HepG2 (cell line): ENCODE results near the gene UBAC2. TPM values are rescaled to one million over a fixed set of nuclear protein-coding genes. Genes with fewer than 3 reads are reported as not detected.

Experiments
- ATAC-seq: fragments of 200-7000 bp; cut with Tn5 transposase; 3 replicates; pipeline ENCODE4 v1.9.1; 2020; ENCODE audit warnings: mild to moderate bottlenecking, moderate library complexity
- BruUV-seq: library from RNA; stranded (reverse); fragments of 400-500 nt; replicated peaks from 2 replicates; lab custom pipeline; 2021; lab: Mats Ljungman, UMichigan
- CTCF ChIA-PET: fragments of 300-600 bp; formaldehyde crosslinking; extraction: SDS; loops from one replicate; lab custom pipeline; 2021; ENCODE audit warnings: low total read pairs, inconsistent platforms, low intra/inter-chr PET ratio; lab: Yijun Ruan, JAX
- POLR2A ChIA-PET: fragments of 350-600 bp; sonication (Branson Sonifier 250); formaldehyde crosslinking; loops from one replicate; lab custom pipeline; 2020; ENCODE audit warnings: antibody characterized with exemption, inconsistent platforms; lab: Yijun Ruan, JAX
- DNase-seq: peaks from one replicate; pipeline ENCODE4 v3.0.0-alpha.2; 2015; ENCODE audit warnings: low spot score
- FAIRE-seq: peaks from 3 replicates; lab custom pipeline; 2011; peaks lifted over from hg19 to GRCh38; lab: Jason Lieb, UNC
- H2AFZ ChIP-seq: one replicate; pipeline ENCODE4 v1.6.1; 2011; ENCODE audit warnings: low read length, inconsistent platforms
- H3K27ac ChIP-seq: fragments of 300-600 bp; 3 replicates; pipeline ENCODE4 v1.8.0; 2011; ENCODE audit warnings: mixed run types, mild to moderate bottlenecking, mixed read lengths, low read length, inconsistent platforms; ENCODE audit not compliant: insufficient read depth; ENCODE audit errors: extremely low read length
- H3K27me3 ChIP-seq, 2 experiments: fragments of 200-600 bp in 1 of 2; 2 replicates in 1 of 2; 3 replicates in 1 of 2; pipeline versions ENCODE4 v1.6.0 to v1.8.0; 2011; ENCODE audit warnings: low read length in 2 of 2, mild to moderate bottlenecking in 2 of 2, moderate library complexity in 2 of 2, inconsistent platforms in 1 of 2; ENCODE audit not compliant: insufficient read depth in 2 of 2, control insufficient read depth in 1 of 2
- H3K36me3 ChIP-seq, 2 experiments: fragments of 200-600 bp in 1 of 2; replicated peaks in 1 of 2; 2 replicates in 1 of 2; 3 replicates in 1 of 2; pipeline versions ENCODE4 v1.5.1 to v1.8.0; 2011; ENCODE audit warnings: low read length in 2 of 2, inconsistent platforms in 1 of 2; ENCODE audit not compliant: insufficient read depth in 2 of 2, control insufficient read depth in 1 of 2
- H3K4me1 ChIP-seq: 2 replicates; pipeline ENCODE4 v1.5.1; 2012; ENCODE audit warnings: low read length, inconsistent platforms; ENCODE audit not compliant: insufficient read depth
- H3K4me2 ChIP-seq: 2 replicates; pipeline ENCODE4 v1.6.0; 2011; ENCODE audit warnings: low read depth, low read length, inconsistent platforms
- H3K4me3 ChIP-seq, 3 experiments: fragments of 200-600 bp in 1 of 3; sonication (generic), shearing (Covaris generic) in 1 of 3; replicated peaks in 1 of 3; 2 replicates each; pipeline ENCODE4 v1.5.1; 2011 to 2016; ENCODE audit warnings: low read length in 3 of 3, inconsistent platforms in 2 of 3, low read depth in 2 of 3, mild to moderate bottlenecking in 2 of 3, control low read depth in 1 of 3, mixed read lengths in 1 of 3; ENCODE audit not compliant: insufficient read depth in 1 of 3
- H3K79me2 ChIP-seq: one replicate; pipeline ENCODE4 v1.6.1; 2011; ENCODE audit warnings: low read length, inconsistent platforms; ENCODE audit not compliant: insufficient read depth
- H3K9ac ChIP-seq: 2 replicates; pipeline ENCODE4 v1.6.0; 2011; ENCODE audit warnings: mild to moderate bottlenecking, low read depth, low read length, inconsistent platforms; ENCODE audit not compliant: insufficient read depth
- H3K9me3 ChIP-seq: 2 replicates; pipeline ENCODE4 v1.5.1; 2012; ENCODE audit warnings: mild to moderate bottlenecking, low read length
- H4K20me1 ChIP-seq: 2 replicates; pipeline ENCODE4 v1.6.0; 2011; ENCODE audit warnings: inconsistent platforms, mild to moderate bottlenecking, low read length, moderate library complexity; ENCODE audit not compliant: insufficient read depth
- CBX1 ChIP-seq: IDR thresholded peaks from one replicate; pipeline ENCODE4 v1.6.1; 2016; ENCODE audit warnings: antibody characterized with exemption, low read depth
- CHCHD3 ChIP-seq: sonication (generic); formaldehyde crosslinking; IDR thresholded peaks from 2 replicates; pipeline ENCODE4 v1.8.0; 2022; ENCODE audit warnings: mild to moderate bottlenecking, missing genetic modification reagents, moderate library complexity
- DR1 ChIP-seq: sonication (generic); formaldehyde crosslinking; IDR thresholded peaks from 2 replicates; pipeline ENCODE4 v1.8.0; 2021; ENCODE audit warnings: mild to moderate bottlenecking, missing genetic modification reagents, inconsistent platforms
- ELF4 ChIP-seq: sonication (generic); formaldehyde crosslinking; IDR thresholded peaks from 2 replicates; pipeline ENCODE4 v1.5.0; 2020; ENCODE audit warnings: missing genetic modification reagents, mild to moderate bottlenecking, moderate library complexity, borderline replicate concordance
- ETV5 ChIP-seq: IDR thresholded peaks from 2 replicates; pipeline ENCODE4 v1.6.1; 2018; ENCODE audit warnings: missing biosample characterization, missing genetic modification reagents, inconsistent platforms, borderline replicate concordance
- MIER2 ChIP-seq: IDR thresholded peaks from 2 replicates; pipeline ENCODE4 v1.6.1; 2016; ENCODE audit warnings: missing biosample characterization, missing genetic modification reagents
- NFKB2 ChIP-seq: sonication (generic); formaldehyde crosslinking; IDR thresholded peaks from 2 replicates; pipeline ENCODE4 v1.4.0; 2020; ENCODE audit warnings: missing genetic modification reagents, borderline replicate concordance
- RARG ChIP-seq: sonication (generic); formaldehyde crosslinking; IDR thresholded peaks from 2 replicates; pipeline ENCODE4 v1.4.0; 2020; ENCODE audit warnings: low read depth, mild to moderate bottlenecking, missing genetic modification reagents
- SAFB2 ChIP-seq: sonication (generic); formaldehyde crosslinking; IDR thresholded peaks from 2 replicates; pipeline ENCODE4 v1.5.1; 2020; ENCODE audit warnings: missing genetic modification reagents, low read depth, mild to moderate bottlenecking, borderline replicate concordance
- SCMH1 ChIP-seq: sonication (generic); formaldehyde crosslinking; IDR thresholded peaks from 2 replicates; pipeline ENCODE4 v1.9.0; 2021; ENCODE audit warnings: missing genetic modification reagents, mild to moderate bottlenecking, borderline replicate concordance
- TSC22D2 ChIP-seq: sonication (generic); formaldehyde crosslinking; IDR thresholded peaks from 2 replicates; pipeline ENCODE4 v1.5.1; 2020; ENCODE audit warnings: missing genetic modification reagents, mild to moderate bottlenecking, borderline replicate concordance
- U2AF1 ChIP-seq: fragments of 200-400 bp; formaldehyde crosslinking; optimal IDR thresholded peaks from 2 replicates; pipeline ENCODE3; 2017; ENCODE audit warnings: mild to moderate bottlenecking, low read depth, low read length
- ZBTB7B ChIP-seq: sonication (generic); formaldehyde crosslinking; IDR thresholded peaks from 2 replicates; pipeline ENCODE4 v1.4.0; 2020; ENCODE audit warnings: missing genetic modification reagents
- ZNF17 ChIP-seq: sonication (generic); formaldehyde crosslinking; IDR thresholded peaks from 2 replicates; pipeline ENCODE4 v1.5.0; 2020; ENCODE audit warnings: mild to moderate bottlenecking, missing genetic modification reagents
- ZNF749 ChIP-seq: sonication (generic); formaldehyde crosslinking; IDR thresholded peaks from 2 replicates; pipeline ENCODE4 v1.8.0; 2022; ENCODE audit warnings: mild to moderate bottlenecking, missing genetic modification reagents, moderate library complexity, borderline replicate concordance
- ZNF780A ChIP-seq: sonication (generic); formaldehyde crosslinking; IDR thresholded peaks from 2 replicates; pipeline ENCODE4 v1.8.0; 2022; ENCODE audit warnings: mild to moderate bottlenecking, missing genetic modification reagents, moderate library complexity
- WGBS: methylation state at CpG from one replicate; pipeline ENCODE4 v1.1.6; 2017; ENCODE audit warnings: low lambda C conversion rate; 5-methylcytosine and 5-hydroxymethylcytosine counted together
- in situ Hi-C: cut with HindIII; loops from 2 replicates; pipeline ENCODE4 v1.10.0; 2017; ENCODE audit warnings: low pct_unique_long_range_greater_than_20kb; ENCODE audit not compliant: extremely low pct_ligation_motif_present
- intact Hi-C: fragments of 100-400 bp; cut with micrococcal nuclease; formaldehyde crosslinking; loops from one replicate; pipeline ENCODE4 v1.10.0; 2022; ENCODE audit not compliant: unreplicated experiment
- polyA plus RNA-seq, 8 experiments: library from polyadenylated mRNA; depleted of rRNA in 3 of 8; stranded (reverse) in 7 of 8; unstranded in 1 of 8; fragments of >200 nt; fragmentation: Illumina TruSeq in 4 of 8; extraction: Trizol in 4 of 8; gene quantifications; 2 replicates each; pipeline versions ENCODE4 v1.2.1 to v1.2.3, GENCODE V29; 2011 to 2016; ENCODE audit warnings: low read depth in 4 of 8, missing spikeins in 1 of 8, mixed read lengths in 1 of 8; ENCODE audit not compliant: insufficient read depth in 1 of 8
- total RNA-seq, 5 experiments: library from RNA; depleted of rRNA; stranded (reverse); fragments of >200 nt; fragmentation: Illumina TruSeq; extraction: Trizol; gene quantifications; 2 replicates each; pipeline ENCODE4 v1.2.3, GENCODE V29; 2016; ENCODE audit warnings: low read depth in 1 of 5
- TF ChIP-seq, protein P1 (sequence below): sonication (generic); formaldehyde crosslinking; IDR thresholded peaks from 2 replicates; pipeline ENCODE4 v1.8.0; 2022; ENCODE audit warnings: low read depth, missing genetic modification reagents
- TF ChIP-seq, protein P2 (sequence below): sonication (generic); formaldehyde crosslinking; IDR thresholded peaks from 2 replicates; pipeline ENCODE4 v1.5.1; 2020; ENCODE audit warnings: mild to moderate bottlenecking, missing genetic modification reagents, moderate library complexity

Gene UBAC2
- total and polyA plus RNA-seq, 2 of the 13 experiments (the other 11 are each of a cell fraction or from before 2014, with no cell fraction given): 61.3 to 80.8 TPM

- POLR2A ChIA-PET: no interaction called here
- WGBS: 100% methylated on average over 3 of the region's 6 CpGs
- no TSS peak for BruUV-seq
These were observed 175.5 kb downstream of the UBAC2 start for GRCh38 chr13:99376132-99376531.

More at GRCh38 chr13:99376132-99376531, 175.5 kb downstream of the UBAC2 start:
- CTCF ChIA-PET: no interaction called here
- H3K27me3 ChIP-seq: no peaks in the 10 kb centered on the region
- no peak for DNase-seq
- in situ Hi-C loops (no loop called here), intact Hi-C loops (no loop called here)
- H3K4me3 ChIP-seq: no peak overlapping the region
- H3K27ac ChIP-seq: no peak overlapping the region
- no peak for ATAC-seq
- H3K4me2 ChIP-seq: no peak overlapping the region
- H4K20me1 ChIP-seq: no peaks in the 10 kb centered on the region
- TF ChIP-seq ZBTB7B (CRISPR knock-in tag): no peak
- no peak for TF ChIP-seq CHCHD3 (CRISPR knock-in tag)
- TF ChIP-seq CBX1: no peak
- TF ChIP-seq, protein P1, sequence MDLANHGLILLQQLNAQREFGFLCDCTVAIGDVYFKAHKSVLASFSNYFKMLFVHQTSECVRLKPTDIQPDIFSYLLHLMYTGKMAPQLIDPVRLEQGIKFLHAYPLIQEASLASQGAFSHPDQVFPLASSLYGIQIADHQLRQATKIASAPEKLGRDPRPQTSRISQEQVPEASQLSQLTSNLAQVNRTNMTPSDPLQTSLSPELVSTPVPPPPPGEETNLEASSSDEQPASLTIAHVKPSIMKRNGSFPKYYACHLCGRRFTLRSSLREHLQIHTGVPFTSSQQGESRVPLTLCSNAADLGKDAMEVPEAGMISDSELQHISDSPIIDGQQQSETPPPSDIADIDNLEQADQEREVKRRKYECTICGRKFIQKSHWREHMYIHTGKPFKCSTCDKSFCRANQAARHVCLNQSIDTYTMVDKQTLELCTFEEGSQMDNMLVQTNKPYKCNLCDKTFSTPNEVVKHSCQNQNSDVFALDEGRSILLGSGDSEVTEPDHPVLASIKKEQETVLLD: no peak
- TF ChIP-seq SCMH1 (CRISPR knock-in tag): no peak
- no peak for TF ChIP-seq ETV5 (CRISPR knock-in tag)
- TF ChIP-seq ZNF780A: no peak
- TF ChIP-seq U2AF1: no peak
- TF ChIP-seq SAFB2: no peak
- TF ChIP-seq MIER2: no peak
- TF ChIP-seq DR1 (CRISPR knock-in tag): no peak
- no peak for TF ChIP-seq RARG
- TF ChIP-seq ZNF17: no peak
- TF ChIP-seq, protein P2, sequence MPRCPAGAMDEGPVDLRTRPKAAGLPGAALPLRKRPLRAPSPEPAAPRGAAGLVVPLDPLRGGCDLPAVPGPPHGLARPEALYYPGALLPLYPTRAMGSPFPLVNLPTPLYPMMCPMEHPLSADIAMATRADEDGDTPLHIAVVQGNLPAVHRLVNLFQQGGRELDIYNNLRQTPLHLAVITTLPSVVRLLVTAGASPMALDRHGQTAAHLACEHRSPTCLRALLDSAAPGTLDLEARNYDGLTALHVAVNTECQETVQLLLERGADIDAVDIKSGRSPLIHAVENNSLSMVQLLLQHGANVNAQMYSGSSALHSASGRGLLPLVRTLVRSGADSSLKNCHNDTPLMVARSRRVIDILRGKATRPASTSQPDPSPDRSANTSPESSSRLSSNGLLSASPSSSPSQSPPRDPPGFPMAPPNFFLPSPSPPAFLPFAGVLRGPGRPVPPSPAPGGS: no peak
- TF ChIP-seq ELF4 (CRISPR knock-in tag): no peak
- TF ChIP-seq TSC22D2 (CRISPR knock-in tag): no peak
- TF ChIP-seq ZNF749 (CRISPR knock-in tag): no peak
- TF ChIP-seq NFKB2 (CRISPR knock-in tag): no peak
- TF ChIP-seq, all 625 proteins: peak for 0
- Histone ChIP-seq H3K36me3 (peaks cover 0 to 18% of the 10 kb centered on the region in 2 experiments; a peak in 3 of 5 replicates), H2AFZ (no peak overlapping the region), H3K9ac (no peak overlapping the region), H3K79me2 (no peaks in the 10 kb centered on the region), H3K9me3 (no peaks in the 10 kb centered on the region), H3K4me1 (no peaks in the 10 kb centered on the region)
- no peak for FAIRE-seq
